ENCODE measurements around the gene CST9L.
"Not testable (repeated sequence)": the region's sequence is repeated elsewhere in the genome, so short reads cannot be mapped to it uniquely, and the experiment has no call there.

The CST9L gene

GRCh38 chr20:23586735-23587525, 18.6 kb upstream of the CST9L start:
- DNase-seq (ENCODE audit: low read depth in 2 of 2): no peak

GRCh38 chr20:23585808-23586734, 17.8 kb upstream of the CST9L start:
- no peak for DNase-seq (ENCODE audit: low read depth in 2 of 2)

DNA sequence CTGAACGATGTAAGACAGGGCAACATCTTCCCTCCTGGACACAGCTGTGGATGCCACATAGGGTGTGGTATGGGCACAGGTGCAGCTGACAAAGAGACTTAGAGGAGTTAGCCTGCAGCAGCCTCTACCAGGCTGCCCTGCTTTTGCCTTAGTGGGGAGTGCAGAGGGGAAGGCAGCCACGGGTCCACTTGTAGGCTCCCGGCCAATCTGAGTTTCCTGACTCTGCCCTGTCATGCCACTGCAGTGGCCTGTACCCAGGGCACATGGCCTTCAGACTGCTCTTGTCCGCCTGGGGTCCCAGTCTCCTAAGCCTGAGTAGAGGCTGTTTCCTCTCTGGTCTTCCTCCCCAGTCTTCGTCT, 17.1 kb upstream of the CST9L start:
- DNase-seq (ENCODE audit: low read depth in 2 of 2): no peak

DNA sequence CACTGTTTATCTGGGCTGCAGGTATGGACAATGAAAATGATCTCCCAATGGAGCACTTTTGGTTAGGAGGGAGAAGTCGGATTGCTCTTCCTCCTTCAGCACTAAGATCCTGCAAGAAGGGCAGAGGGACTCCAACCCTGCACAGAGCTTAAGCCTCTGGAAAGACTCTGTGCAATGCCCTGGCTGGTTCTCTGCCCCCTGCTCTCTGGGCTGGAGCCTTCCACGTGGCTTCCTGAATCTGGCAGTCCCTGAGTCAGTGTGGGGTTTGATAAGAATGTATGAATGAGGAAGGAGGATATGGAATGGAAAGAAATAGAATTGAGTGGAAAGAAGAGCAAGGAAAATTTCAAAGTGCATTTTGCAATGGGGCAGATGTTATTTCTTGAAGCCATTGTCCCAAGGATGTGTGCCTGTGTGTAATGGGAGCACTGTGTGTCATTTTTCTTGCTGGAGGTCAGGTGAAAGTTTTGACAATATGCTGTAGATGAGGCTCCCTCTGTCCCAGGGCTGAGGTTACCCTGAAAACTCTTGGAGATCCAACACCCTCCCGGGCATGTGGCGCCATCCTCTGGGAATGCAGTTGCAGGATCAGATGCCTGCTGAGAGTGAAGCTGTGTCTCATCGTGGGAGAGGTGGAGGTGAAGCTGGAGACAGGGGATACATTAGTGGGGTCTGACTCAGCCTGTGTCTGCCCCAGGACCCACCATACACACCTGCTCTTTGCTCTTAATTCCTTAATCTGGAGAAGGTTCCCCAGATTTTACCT, 16.3 kb upstream of the CST9L start:
- DNase-seq (ENCODE audit: low read depth in 2 of 2): no peak

- DNase-seq (ENCODE audit: low read depth in 2 of 2): no peak
These were observed 15.2 kb upstream of the CST9L start for GRCh38 chr20:23583526-23583925.

- DNase-seq (ENCODE audit: low read depth in 2 of 2): no peak
These were observed 14.0 kb upstream of the CST9L start for GRCh38 chr20:23582293-23582692.

DNA sequence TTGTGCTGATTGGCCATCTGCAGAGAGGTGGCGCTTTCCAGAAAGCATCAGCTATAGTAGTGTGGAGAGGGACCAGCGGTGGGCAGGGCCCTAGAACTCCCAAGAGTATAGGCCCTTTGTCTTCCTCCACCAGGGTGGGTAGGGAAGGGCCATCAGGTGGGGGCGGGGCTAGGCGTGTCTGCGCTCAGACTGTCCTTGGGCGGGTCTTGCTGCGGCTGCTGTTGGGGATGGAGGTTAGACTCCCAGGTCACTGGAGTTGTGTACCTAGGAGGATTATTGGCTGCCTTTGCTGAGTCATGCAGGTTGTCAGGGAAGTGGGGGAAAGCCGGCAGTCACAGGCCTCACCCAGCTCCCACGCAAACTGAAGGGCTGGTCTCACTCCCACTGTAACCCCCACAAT, 13.5 kb upstream of the CST9L start:
- DNase-seq (ENCODE audit: low read depth in 2 of 2): not testable (repeated sequence)

- DNase-seq (ENCODE audit: low read depth in 2 of 2): no peak
These were observed 6.7 kb upstream of the CST9L start for GRCh38 chr20:23574977-23575376.

- no peak for DNase-seq (ENCODE audit: low read depth in 2 of 2)
These were observed 2.0 kb upstream of the CST9L start for GRCh38 chr20:23570178-23570760.

DNA sequence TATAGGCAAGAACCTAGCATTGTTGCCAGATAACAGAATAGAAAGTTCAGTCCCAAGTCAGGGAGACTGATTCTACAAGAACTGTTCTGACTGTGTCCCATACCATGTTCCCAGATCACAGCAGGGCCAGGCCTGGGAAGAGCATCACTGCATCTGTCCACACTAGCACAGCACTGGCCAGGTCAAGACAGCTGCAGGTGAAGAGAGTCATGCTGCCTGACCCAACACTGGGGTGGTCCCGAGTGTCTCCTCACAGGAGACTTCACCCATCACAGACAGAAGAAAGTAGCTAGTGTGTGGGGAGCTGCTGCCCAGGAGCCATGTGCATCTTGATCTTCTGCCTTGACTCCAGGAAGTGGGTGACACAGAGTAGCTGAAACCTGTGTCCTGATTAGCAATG, 1.3 kb upstream of the CST9L start:
- DNase-seq (ENCODE audit: low read depth in 2 of 2): no peak

GRCh38 chr20:23568971-23569330, 667 bp upstream of the CST9L start:
- DNase-seq (ENCODE audit: low read depth in 2 of 2): no peak

DNA sequence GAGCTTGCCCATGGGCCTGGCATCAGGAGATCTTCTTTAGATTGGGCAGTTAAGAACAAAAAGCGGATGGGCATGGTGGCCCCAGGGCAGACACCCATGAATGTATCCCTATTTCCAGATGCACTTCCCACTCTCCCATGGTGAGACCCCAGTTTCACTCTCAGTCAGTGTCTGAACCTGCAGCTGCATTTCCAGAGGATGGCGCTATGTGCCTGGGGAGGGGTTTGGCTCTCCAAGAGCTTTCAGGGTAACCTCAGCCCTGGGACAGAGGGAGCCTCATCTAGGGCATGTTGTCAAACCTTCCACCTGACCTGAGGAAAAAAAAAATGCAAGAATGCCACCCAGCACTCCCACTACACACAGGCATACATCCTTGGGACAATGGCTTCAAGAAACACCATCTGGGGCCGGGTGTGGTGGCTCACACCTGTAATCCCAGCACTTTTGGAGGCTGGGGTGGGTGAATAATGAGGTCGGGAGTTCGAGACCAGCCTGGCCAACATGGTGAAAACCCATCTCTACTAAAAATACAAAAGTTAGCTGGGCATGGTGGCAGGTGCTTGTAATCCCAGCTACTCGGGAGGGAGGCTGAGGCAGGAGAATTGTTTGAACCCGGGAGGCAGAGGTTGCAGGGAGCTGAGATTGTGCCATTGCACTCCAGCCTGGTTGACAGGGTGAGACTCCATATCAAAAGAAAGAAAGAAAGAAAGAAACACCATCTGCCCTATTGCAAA, 1.9 kb downstream of the CST9L start:
- no peak for DNase-seq (ENCODE audit: low read depth in 2 of 2)

GRCh38 chr20:23565503-23566045, 2.7 kb downstream of the CST9L start:
- DNase-seq (ENCODE audit: low read depth in 2 of 2): no peak

- DNase-seq (ENCODE audit: low read depth in 2 of 2): no peak
These were observed 3.4 kb downstream of the CST9L start for GRCh38 chr20:23564927-23565326.

- no peak for DNase-seq (ENCODE audit: low read depth in 2 of 2)
These were observed 5.5 kb downstream of the CST9L start for GRCh38 chr20:23562721-23563342.

GRCh38 chr20:23554401-23554800, 13.9 kb downstream of the CST9L start:
- DNase-seq (ENCODE audit: low read depth in 2 of 2): no peak

- no peak for DNase-seq (ENCODE audit: low read depth in 2 of 2)
These were observed 16.5 kb downstream of the CST9L start for GRCh38 chr20:23551786-23552185.

- DNase-seq (ENCODE audit: low read depth in 2 of 2): no peak
These were observed 16.9 kb downstream of the CST9L start for GRCh38 chr20:23551383-23551782.

- no peak for DNase-seq (ENCODE audit: low read depth in 2 of 2)
These were observed 18.1 kb downstream of the CST9L start for GRCh38 chr20:23550227-23550626.

GRCh38 chr20:23548408-23548807, 19.9 kb downstream of the CST9L start:
- no peak for DNase-seq (ENCODE audit: low read depth in 2 of 2)
